H1 (cell line): ENCODE results near the gene KISS1R.

ENCODE experiments used
- CHD2 ChIP-seq: IDR thresholded peaks from 2 replicates; pipeline ENCODE4 v1.6.1; 2012; ENCODE audit warnings: low read length, improper control_type of control experiment
- GABPA ChIP-seq: IDR thresholded peaks from 2 replicates; pipeline ENCODE4 v1.6.1; 2011; ENCODE audit warnings: mild to moderate bottlenecking, low read length, moderate library complexity, borderline replicate concordance; ENCODE audit not compliant: insufficient read depth
- MAFK ChIP-seq: IDR thresholded peaks from 2 replicates; pipeline ENCODE4 v1.6.1; 2012; ENCODE audit warnings: low read depth, mild to moderate bottlenecking, improper control_type of control experiment, low read length
- POLR2AphosphoS5 ChIP-seq: IDR thresholded peaks from 2 replicates; pipeline ENCODE4 v1.6.1; 2011; ENCODE audit warnings: low read depth, low read length
- RAD21 ChIP-seq, 2 experiments: IDR thresholded peaks in 1 of 2; conservative IDR thresholded peaks in 1 of 2; 2 replicates each; pipeline ENCODE4 v1.6.1; 2011; ENCODE audit warnings: low read depth in 2 of 2, low read length in 2 of 2, improper control_type of control experiment in 1 of 2, inconsistent platforms in 1 of 2, mild to moderate bottlenecking in 1 of 2, moderate library complexity in 1 of 2
- SP4 ChIP-seq: IDR thresholded peaks from 2 replicates; pipeline ENCODE4 v1.6.1; 2012; ENCODE audit warnings: low read length, inconsistent platforms
- ZNF274 ChIP-seq: IDR thresholded peaks from 2 replicates; pipeline ENCODE4 v1.7.0; 2012; ENCODE audit warnings: low read length, borderline replicate concordance; ENCODE audit errors: extremely low read depth
- TF ChIP-seq, protein P1 (sequence below), 3 experiments: IDR thresholded peaks; 1 replicate in 2 of 3; 2 replicates in 1 of 3; pipeline versions ENCODE4 v1.5.1 to v1.6.1; 2011; ENCODE audit warnings: low read length in 3 of 3, mild to moderate bottlenecking in 3 of 3, inconsistent platforms in 2 of 3, low read depth in 1 of 3, moderate library complexity in 1 of 3; ENCODE audit not compliant: insufficient read depth in 1 of 3; ENCODE audit errors: control extremely low read depth in 1 of 3
- TF ChIP-seq, protein P2 (sequence below): IDR thresholded peaks from 2 replicates; pipeline ENCODE4 v1.6.1; 2012; ENCODE audit warnings: inconsistent platforms

DNA sequence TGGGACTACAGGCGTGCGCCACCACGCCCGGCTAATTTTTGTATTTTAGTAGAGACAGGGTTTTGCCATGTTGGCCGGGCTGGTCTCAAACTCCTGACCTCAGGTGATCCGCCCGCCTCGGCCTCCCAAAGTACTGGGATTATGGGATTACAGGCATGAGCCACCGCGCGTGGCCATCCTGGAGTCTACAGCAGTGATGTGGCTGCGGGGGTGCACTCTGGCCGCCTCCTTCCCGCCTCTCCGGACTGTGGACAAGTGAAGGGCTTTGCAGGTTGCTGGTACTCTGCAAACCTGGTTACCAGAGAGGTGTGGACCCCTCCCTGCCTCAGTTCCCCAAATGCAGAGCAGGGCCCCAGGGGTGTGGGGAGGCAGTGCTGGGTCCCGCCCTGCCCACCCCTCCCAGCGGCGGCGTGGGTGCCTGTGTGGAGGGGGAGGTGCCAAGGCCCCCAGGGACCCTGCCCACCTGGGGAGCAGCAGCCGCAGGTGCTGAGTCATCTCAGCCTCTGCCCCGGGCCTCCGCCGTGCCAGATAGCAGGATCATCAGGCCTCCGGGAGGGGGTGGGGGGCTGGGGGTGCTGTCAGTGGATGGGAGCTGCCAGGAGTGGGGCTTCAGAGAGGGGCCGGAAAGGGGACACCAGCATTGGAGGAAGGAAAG, 31.8 kb downstream of the KISS1R start:
- TF ChIP-seq POLR2AphosphoS5 (no peak), RAD21 (IDR thresholded peaks at IDR 0.05 in 1 of 2, conservative IDR thresholded peaks at IDR 0.05 in 1 of 2; ENCODE audit: low read depth in 2 of 2, low read length in 2 of 2) (no peak), CHD2 (no peak), GABPA (no peak), SP4 (no peak), MAFK (no peak), ZNF274 (no peak)
- TF ChIP-seq, protein P1, sequence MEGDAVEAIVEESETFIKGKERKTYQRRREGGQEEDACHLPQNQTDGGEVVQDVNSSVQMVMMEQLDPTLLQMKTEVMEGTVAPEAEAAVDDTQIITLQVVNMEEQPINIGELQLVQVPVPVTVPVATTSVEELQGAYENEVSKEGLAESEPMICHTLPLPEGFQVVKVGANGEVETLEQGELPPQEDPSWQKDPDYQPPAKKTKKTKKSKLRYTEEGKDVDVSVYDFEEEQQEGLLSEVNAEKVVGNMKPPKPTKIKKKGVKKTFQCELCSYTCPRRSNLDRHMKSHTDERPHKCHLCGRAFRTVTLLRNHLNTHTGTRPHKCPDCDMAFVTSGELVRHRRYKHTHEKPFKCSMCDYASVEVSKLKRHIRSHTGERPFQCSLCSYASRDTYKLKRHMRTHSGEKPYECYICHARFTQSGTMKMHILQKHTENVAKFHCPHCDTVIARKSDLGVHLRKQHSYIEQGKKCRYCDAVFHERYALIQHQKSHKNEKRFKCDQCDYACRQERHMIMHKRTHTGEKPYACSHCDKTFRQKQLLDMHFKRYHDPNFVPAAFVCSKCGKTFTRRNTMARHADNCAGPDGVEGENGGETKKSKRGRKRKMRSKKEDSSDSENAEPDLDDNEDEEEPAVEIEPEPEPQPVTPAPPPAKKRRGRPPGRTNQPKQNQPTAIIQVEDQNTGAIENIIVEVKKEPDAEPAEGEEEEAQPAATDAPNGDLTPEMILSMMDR (IDR thresholded peaks at IDR 0.05; ENCODE audit: control extremely low read depth in 1 of 3, insufficient read depth in 1 of 3, low read depth in 1 of 3, low read length in 3 of 3) = no peak
- TF ChIP-seq, protein P2, sequence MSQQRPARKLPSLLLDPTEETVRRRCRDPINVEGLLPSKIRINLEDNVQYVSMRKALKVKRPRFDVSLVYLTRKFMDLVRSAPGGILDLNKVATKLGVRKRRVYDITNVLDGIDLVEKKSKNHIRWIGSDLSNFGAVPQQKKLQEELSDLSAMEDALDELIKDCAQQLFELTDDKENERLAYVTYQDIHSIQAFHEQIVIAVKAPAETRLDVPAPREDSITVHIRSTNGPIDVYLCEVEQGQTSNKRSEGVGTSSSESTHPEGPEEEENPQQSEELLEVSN = no peak
